Stimulated activated CD8-positive, alpha-beta memory T cell treated with anti-CD3 and anti-CD28 coated beads, Interleukin-12 subunit alpha, Interleukin-12 subunit beta, amount 100 ng/mL, for 1 hour (primary cell): Measurements from ENCODE around the gene ZNF224.

Source experiments
- DNase-seq: peaks from one replicate; pipeline ENCODE4 v3.0.0-alpha.2; 2020; ENCODE audit warnings: low read depth

ZNF224 gene

GRCh38 chr19:44131955-44132354, 37.8 kb downstream of the ZNF224 start:
- DNase-seq: no peak

DNA sequence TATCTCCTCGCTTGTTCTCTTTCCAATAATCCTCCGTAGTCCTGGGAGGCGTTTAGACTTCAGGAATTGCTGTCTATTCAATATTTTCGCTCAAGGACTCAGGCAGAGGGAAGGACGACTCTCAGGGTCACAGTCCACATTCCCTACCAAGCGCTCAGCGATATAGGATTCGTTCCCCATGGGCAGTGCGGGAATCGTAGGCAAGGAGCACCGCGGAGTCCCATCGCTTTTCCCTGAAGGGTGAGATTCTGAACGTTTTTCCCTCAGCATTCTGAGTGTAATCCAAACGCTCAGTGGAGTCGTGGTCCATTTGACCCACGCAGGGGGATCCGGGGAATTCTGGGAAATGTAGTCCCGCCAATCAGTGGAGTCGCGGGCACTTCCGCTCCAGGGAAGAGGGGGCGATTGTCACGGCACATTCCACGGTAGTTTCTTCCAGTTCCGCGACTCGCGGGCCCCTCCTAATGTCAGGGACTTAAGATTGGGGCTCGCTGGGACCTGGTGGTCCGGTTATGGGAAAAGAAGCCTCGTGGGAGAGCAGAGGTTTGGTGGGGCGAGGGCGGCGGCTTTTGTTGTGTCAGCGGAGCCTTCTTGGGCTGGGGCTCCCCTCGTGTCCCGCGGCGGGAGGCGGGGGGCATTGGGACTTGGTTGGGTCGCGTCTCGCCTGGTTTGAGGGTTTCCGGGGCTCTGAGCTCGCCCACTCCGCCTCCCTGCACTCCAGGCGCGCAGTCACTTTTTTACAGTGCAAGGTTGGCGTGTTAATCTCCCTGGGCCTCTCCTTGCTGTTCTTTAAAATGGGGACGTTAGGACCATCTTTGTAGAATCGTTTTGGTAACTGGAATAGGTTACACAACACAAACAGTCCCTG, 47.3 kb downstream of the ZNF224 start, which contains the start of gene ZNF234:
Gene ZNF234 (plus strand): TSS at position 364 of the 868 bp plus-strand sequence. CDS start 3,079 bp downstream, outside the sequence.
- peak; percentile 57 for DNase-seq

GRCh38 chr19:44142059-44142433, 47.9 kb downstream of the ZNF224 start:
- no peak for DNase-seq

GRCh38 chr19:44149776-44150175, 55.6 kb downstream of the ZNF224 start:
- no peak for DNase-seq

DNA sequence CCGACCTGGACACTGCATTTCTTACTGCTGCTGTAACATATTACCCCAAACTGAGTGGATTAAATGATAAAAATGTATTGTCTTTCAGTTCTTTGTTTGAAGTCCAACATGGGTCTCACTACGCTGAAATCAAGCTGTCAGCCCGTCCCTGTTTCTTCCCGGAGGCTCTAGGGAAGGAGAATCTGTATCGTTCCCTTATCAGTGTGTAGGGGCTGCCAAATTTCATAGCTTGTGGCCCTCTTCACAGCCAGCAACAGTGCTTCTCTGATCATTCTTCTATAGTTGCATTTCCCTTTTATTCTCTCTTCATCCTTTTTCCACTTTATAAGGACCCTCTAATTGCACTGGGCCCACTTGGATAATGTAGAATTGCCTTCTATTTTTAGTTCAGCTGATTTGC, 57.3 kb downstream of the ZNF224 start:
- DNase-seq: no peak

- no peak for DNase-seq
Observed at GRCh38 chr19:44156475-44156874, 62.3 kb downstream of the ZNF224 start.
